Measurements from ENCODE around the gene ARPC5L.

Gene ARPC5L

GRCh38 chr9:124868511-124869465 lies 6.9 kb downstream of the ARPC5L start:
- peak; percentile 84 for DNase-seq

- DNase-seq, result no peak
These were observed 7.6 kb downstream of the ARPC5L start for GRCh38 chr9:124869466-124869985.

- DNase-seq, result peak; percentile 40
These were observed 8.1 kb downstream of the ARPC5L start for GRCh38 chr9:124869986-124870560.

- no peak for DNase-seq
These were observed 8.8 kb downstream of the ARPC5L start for GRCh38 chr9:124870723-124871122.

GRCh38 chr9:124871156-124871561 lies 9.2 kb downstream of the ARPC5L start:
- no peak for DNase-seq

GRCh38 chr9:124873664-124874063 lies 11.7 kb downstream of the ARPC5L start:
- no peak for DNase-seq

GRCh38 chr9:124875501-124875900 lies 13.6 kb downstream of the ARPC5L start:
- DNase-seq, result no peak

GRCh38 chr9:124877021-124877782 lies 15.3 kb downstream of the ARPC5L start:
- DNase-seq, result no peak

- no peak for DNase-seq
These were observed 16.1 kb downstream of the ARPC5L start for GRCh38 chr9:124878021-124878420.

- DNase-seq, result no peak
These were observed 16.6 kb downstream of the ARPC5L start for GRCh38 chr9:124878518-124878917.

GRCh38 chr9:124879226-124879625 lies 17.3 kb downstream of the ARPC5L start:
- DNase-seq, result no peak

- no peak for DNase-seq
These were observed 18.6 kb downstream of the ARPC5L start for GRCh38 chr9:124880501-124880900.

GRCh38 chr9:124881138-124881743 lies 19.3 kb downstream of the ARPC5L start:
- no peak for DNase-seq

GRCh38 chr9:124882231-124882630 lies 20.3 kb downstream of the ARPC5L start:
- no peak for DNase-seq

- DNase-seq, result no peak
These were observed 22.4 kb downstream of the ARPC5L start for GRCh38 chr9:124884376-124884775.

GRCh38 chr9:124885551-124885950 lies 23.6 kb downstream of the ARPC5L start:
- DNase-seq, result no peak

GRCh38 chr9:124886461-124886860 lies 24.5 kb downstream of the ARPC5L start:
- no peak for DNase-seq

- DNase-seq, result no peak
These were observed 25.0 kb downstream of the ARPC5L start for GRCh38 chr9:124886866-124887492.

GRCh38 chr9:124887832-124888231 lies 25.9 kb downstream of the ARPC5L start:
- no peak for DNase-seq

- DNase-seq, result no peak
These were observed 27.1 kb downstream of the ARPC5L start for GRCh38 chr9:124889006-124889405.

GRCh38 chr9:124890179-124890578 lies 28.2 kb downstream of the ARPC5L start:
- DNase-seq, result no peak

- no peak for DNase-seq
These were observed 32.3 kb downstream of the ARPC5L start for GRCh38 chr9:124894035-124894740.

Measured in NCI-H2029 (cell line).